ENCODE results near the gene TAF6L. TPM values are rescaled to one million over a fixed set of nuclear protein-coding genes. Genes with fewer than 3 reads are reported as not detected.
"Not testable (repeated sequence)": the region's sequence is repeated elsewhere in the genome, so short reads cannot be mapped to it uniquely, and the experiment has no call there.

The TAF6L gene
- total RNA-seq, 1 donor, result 7.3 TPM

DNA sequence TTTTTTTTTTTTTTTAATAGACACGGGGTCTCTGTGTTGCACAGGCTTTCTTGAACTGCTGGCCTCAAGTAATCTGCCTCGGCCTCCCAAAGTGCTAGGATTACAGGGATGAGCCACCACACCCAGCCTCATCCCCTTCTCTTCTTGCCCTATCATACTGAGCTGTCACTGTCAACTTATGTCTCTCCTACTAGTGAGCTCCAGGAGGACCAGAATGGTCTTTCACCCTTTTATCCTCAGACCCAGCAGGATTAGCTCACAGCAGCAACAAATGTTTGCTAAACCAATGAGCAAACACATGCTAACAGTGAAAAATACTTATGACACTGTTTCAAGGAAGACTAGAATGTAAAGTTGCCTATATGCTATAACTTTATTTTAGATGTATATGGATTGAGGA is 40.5 kb downstream of the TAF6L start:
- Histone ChIP-seq H3K9me3 (ENCODE audit: low read depth, low read length) (no peaks in the 10 kb centered on the region), H3K4me3 (ENCODE audit: low read length) (no peak overlapping the region), H3K4me1 (ENCODE audit: insufficient read depth, low read length) (peaks cover 39% of the 10 kb centered on the region), H3K27me3 (ENCODE audit: insufficient read depth, low read length) (no peaks in the 10 kb centered on the region)

DNA sequence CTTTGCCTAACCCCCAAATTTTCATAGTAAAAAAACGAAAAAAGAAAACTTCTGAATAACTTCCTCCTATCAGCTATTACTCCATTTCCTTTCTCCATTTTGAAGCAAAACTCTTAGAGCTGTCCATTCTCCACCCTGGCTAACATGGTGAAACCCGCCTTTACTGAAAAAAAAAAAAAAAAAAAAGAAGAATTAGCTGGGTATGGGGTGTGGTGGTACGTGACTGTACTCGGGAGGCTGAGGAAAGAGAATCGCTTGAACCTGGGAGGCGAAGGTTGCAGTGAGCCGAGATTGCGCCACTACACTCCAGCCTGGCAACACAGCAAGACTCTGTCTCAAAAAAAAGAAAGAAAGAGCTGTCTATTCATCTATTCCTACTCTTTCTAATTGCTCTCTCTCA is 45.4 kb downstream of the TAF6L start:
- Histone ChIP-seq H3K4me3 (ENCODE audit: low read length) (no peak overlapping the region), H3K4me1 (ENCODE audit: insufficient read depth, low read length) (peaks cover 39% of the 10 kb centered on the region), H3K27me3 (ENCODE audit: insufficient read depth, low read length) (no peaks in the 10 kb centered on the region), H3K9me3 (ENCODE audit: low read depth, low read length) (no peaks in the 10 kb centered on the region)

DNA sequence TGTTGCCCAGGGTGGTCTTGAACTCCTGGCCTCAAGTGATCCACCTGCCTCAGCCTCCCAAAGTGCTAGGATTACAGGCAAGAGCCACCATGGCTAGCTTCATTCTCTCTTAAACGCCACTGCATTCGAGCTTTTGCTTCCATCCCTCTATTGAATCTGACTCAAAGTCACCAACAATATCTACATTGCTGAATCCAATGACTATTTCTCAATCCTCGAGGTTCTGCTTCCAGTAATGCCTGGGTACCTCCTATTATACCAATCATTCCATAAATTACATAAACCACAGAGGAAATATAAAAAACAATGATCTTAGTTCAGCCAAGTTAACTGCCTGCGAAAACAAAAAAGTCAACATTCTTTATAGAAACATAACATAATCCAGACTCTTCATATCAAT is 45.9 kb downstream of the TAF6L start:
- H3K4me3 ChIP-seq (ENCODE audit: low read length), result no peak overlapping the region
- no peaks in the 10 kb centered on the region for H3K9me3 ChIP-seq (ENCODE audit: low read depth, low read length)
- peaks cover 39% of the 10 kb centered on the region for H3K4me1 ChIP-seq (ENCODE audit: insufficient read depth, low read length)
- no peaks in the 10 kb centered on the region for H3K27me3 ChIP-seq (ENCODE audit: insufficient read depth, low read length)

DNA sequence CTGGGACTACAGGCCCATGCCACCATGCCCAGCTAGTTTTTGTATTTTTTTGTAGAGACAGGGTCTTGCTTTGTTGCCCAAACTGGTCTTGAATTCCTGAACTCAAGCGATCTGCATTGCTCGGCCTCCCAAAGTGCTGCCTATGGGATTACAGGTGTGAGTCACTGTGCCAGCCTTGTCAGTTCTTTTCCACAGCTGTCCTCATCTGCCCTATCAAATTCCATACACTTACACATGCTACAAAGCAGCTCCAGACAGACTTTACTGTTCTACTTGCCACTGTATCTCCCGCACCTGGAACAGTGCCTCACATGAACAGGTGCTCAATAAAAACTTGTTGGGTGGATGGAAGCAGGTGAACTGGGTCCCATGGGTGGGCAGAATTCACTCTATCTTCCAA is 52.5 kb downstream of the TAF6L start:
- Histone ChIP-seq H3K4me1 (ENCODE audit: insufficient read depth, low read length) (no peaks in the 10 kb centered on the region), H3K9me3 (ENCODE audit: low read depth, low read length) (no peaks in the 10 kb centered on the region), H3K4me3 (ENCODE audit: low read length) (no peak overlapping the region), H3K27me3 (ENCODE audit: insufficient read depth, low read length) (no peaks in the 10 kb centered on the region)

DNA sequence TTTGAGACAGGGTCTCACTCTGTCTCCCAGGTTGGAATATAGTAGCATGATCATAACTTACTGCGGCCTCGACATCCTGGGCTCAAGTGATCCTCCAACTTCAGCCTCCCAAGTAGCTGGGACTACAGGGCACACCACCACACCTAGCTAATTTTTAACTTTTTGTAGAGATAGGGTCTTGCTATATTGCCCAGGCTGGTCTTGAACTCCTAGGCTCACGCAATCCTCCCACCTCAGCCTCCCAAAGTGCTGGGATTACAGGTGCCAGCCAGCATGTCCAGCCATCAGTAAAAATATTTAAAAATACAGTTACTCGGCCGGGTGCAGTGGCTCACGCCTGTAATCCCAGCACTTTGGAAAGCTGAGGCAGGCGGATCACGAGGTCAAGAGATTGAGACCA is 56.9 kb downstream of the TAF6L start:
- not testable (repeated sequence) for H3K27me3 ChIP-seq (ENCODE audit: insufficient read depth, low read length); H3K4me3 ChIP-seq (ENCODE audit: low read length)
- peaks cover 30% of the 10 kb centered on the region for H3K4me1 ChIP-seq (ENCODE audit: insufficient read depth, low read length)

DNA sequence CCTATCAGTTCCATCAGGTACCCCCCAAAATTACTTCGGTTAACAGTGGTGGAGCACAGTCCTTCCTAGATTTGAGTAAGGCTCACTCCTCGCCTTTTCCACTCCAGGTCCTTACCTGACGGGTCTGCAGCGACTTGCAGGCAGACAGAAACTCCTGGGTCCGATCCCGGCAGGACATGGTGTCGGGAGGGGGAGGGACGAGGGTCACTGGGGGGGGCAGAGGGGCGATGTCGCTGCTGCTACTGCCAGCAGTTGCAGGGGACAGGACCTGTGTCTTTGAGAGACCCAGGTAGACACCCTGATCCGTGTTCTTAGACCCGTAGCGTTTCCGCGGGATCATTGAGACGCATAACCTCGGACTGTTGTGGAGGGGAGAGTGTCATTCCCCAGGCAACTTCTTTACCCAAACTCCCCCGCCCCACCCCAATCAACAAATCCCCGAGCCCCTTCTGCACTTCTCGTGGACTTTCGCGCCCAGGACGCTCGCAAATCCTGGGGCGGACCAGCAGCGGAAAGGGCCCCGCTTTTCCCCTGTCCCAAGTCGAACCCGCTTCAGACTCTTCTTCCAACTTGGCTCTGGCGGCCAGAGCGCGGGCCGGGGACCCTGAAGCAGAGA is 59.8 kb downstream of the TAF6L start:
- Histone ChIP-seq H3K4me1 (ENCODE audit: insufficient read depth, low read length) (peaks cover 38% of the 10 kb centered on the region), H3K9me3 (ENCODE audit: low read depth, low read length) (no peaks in the 10 kb centered on the region), H3K27me3 (ENCODE audit: insufficient read depth, low read length) (no peaks in the 10 kb centered on the region), H3K4me3 (ENCODE audit: low read length) (peak overlapping the region; percentile 94)

More for the DNA sequence above, 56.9 kb downstream of the TAF6L start:
- H3K9me3 ChIP-seq (ENCODE audit: low read depth, low read length), result not testable (repeated sequence)

DNA sequence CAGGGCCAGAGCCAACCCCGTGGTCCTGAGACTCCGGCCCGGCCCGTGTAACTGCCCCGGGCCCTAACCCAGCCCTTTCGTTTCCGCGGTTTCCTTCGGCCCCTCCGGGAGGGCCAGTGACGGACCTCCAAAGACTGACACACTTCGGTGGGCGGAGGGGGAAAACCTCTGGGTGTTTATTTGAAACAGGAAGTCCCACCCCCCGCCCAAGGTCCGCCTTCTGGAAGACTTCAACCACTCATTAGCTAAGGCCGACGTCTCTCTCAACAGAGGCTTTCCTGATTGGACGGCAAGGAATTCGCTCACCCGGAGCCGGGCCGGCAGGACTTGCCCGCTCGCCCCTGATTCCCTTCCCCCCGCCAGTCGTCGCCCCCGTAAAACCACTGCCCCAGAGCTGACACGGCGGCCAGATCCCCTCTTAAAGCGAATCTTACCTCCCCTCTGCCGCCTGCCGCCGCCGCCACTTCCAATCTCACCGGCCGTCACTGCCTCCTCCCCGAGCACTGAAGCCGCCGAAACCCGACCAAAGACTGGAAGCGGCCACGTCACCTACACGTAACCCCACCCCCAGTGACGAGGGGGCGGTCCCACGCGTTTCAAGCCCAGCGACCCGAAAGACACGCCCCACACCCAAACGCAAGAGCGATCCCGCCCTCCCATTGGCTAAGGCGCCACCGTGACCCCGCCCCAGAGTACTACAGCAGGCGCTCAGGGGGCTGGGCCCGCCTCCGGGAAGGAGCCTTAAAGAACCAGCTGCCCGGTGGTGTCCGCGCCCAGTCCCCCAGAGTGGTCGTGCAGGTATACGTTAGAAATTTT is 60.5 kb downstream of the TAF6L start, which contains the start of gene STX5:
STX5 (minus strand) TSS at position 532 of the 816 bp plus-strand sequence. CDS start 808 bp downstream, outside the sequence.
- H3K9me3 ChIP-seq (ENCODE audit: low read depth, low read length), result no peaks in the 10 kb centered on the region
- peak within 1 kb of the TSS; percentile 94 for H3K4me3 ChIP-seq (ENCODE audit: low read length)
- H3K4me1 ChIP-seq (ENCODE audit: insufficient read depth, low read length), result peaks cover 38% of the 10 kb centered on the region
- H3K27me3 ChIP-seq (ENCODE audit: insufficient read depth, low read length), result no peaks in the 10 kb centered on the region

DNA sequence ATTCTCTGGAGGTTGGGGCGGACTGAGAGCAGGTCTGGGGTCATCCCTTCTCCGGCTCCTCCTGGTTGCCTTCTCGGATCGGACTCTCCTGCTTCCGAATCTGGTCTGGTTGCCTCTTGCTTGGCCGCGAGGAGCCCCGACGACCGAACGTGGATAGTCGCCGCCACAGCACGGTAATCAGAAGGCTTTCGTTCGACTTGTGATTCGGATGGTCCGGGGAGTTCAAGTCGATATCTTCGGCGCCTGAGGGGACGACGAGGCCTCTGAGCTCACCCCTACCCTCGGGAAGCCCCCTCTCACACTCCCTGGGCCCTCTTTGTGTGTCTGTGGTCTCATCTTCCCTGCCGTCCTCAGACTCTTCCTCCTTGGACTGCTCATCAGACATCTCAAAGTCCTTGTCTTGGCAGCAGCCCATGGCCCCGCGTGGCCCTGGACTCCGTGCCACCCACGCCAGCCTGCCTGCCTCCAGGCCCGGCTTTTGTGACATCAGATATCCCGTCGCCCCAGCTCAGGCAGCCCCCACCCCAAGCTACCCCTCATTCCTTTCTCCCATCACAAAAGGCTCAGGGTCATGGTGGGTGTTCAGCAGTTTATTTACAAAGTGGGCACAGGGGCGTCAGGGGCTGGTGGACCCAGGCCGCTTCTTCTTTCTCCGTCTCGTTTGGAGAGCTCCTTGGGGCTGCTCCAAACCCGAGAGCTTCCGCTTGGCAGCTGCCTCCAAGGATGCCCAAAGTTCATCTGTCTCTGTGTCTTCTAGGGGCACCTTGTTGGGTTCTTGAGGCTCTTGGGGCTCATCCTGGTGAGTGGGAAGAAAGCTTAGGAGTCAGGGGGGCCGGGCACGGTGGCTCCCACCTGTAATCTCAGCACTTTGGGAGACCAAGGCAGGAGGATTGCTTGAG is 61.4 kb downstream of the TAF6L start, which contains the start of gene TEX54:
TEX54 (minus strand) TSS at position 506 of the 899 bp plus-strand sequence.
- no peaks in the 10 kb centered on the region for H3K9me3 ChIP-seq (ENCODE audit: low read depth, low read length)
- peak within 1 kb of the TSS; percentile 94 for H3K4me3 ChIP-seq (ENCODE audit: low read length)
- no peaks in the 10 kb centered on the region for H3K27me3 ChIP-seq (ENCODE audit: insufficient read depth, low read length)
- peaks cover 38% of the 10 kb centered on the region for H3K4me1 ChIP-seq (ENCODE audit: insufficient read depth, low read length)

DNA sequence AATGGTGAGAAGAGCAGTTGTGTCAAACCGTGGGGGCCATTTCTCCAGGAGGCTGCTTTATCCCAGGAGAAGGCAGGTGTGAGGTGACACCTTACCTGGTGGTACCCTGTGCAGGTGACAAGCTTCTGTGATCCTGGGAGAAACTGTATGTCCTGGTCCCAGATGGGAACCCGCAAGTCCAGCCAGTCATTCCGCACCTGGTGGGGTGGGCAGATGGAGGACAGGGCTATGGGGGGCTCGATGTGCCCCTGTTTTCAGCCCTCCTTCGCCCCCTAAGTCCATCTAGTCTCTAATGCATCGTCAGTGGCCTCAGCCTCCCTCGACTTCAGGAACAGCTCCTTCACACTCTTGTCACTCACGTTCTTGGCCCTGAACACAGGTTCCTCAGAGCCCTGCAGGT is 64.1 kb downstream of the TAF6L start:
- Histone ChIP-seq H3K9me3 (ENCODE audit: low read depth, low read length) (no peaks in the 10 kb centered on the region), H3K4me3 (ENCODE audit: low read length) (no peak overlapping the region), H3K4me1 (ENCODE audit: insufficient read depth, low read length) (peaks cover 39% of the 10 kb centered on the region), H3K27me3 (ENCODE audit: insufficient read depth, low read length) (no peaks in the 10 kb centered on the region)

Other genes with a start within 250 kb of the TAF6L start
- 281 TPM for gene AHNAK, start 224.6 kb upstream of the TAF6L start, total RNA-seq
- 2,066 TPM for gene EEF1G, start 197.5 kb upstream of the TAF6L start, total RNA-seq
- 3.3 TPM for gene TUT1, start 179.9 kb upstream of the TAF6L start, total RNA-seq
- 102 TPM for gene MTA2, start 169.5 kb upstream of the TAF6L start, total RNA-seq
- 32.2 TPM for gene EML3, start 158.6 kb upstream of the TAF6L start, total RNA-seq
- gene ROM1, start 158.1 kb upstream of the TAF6L start, total RNA-seq, result 1.3 TPM
- 15.7 TPM for gene B3GAT3, start 149.4 kb upstream of the TAF6L start, total RNA-seq
- 50.1 TPM for gene GANAB, start 124.8 kb upstream of the TAF6L start, total RNA-seq
- 12.4 TPM for gene INTS5, start 118.1 kb upstream of the TAF6L start, total RNA-seq
- gene C11orf98, start 106.2 kb upstream of the TAF6L start, total RNA-seq, result 4.9 TPM
- gene CSKMT, start 106.1 kb upstream of the TAF6L start, total RNA-seq, result 58.0 TPM
- 1.3 TPM for gene UQCC3, start 99.7 kb upstream of the TAF6L start, total RNA-seq
- 5.9 TPM for gene LBHD1, start 99.1 kb upstream of the TAF6L start, total RNA-seq
- gene UBXN1, start 92.3 kb upstream of the TAF6L start, total RNA-seq, result 136 TPM
- gene LRRN4CL, start 81.9 kb upstream of the TAF6L start, total RNA-seq, result not detected
- gene BSCL2, start 64.0 kb upstream of the TAF6L start, total RNA-seq, result 14.9 TPM
- gene GNG3, start 63.7 kb upstream of the TAF6L start, total RNA-seq, result not detected
- 13.3 TPM for gene HNRNPUL2, start 43.9 kb upstream of the TAF6L start, total RNA-seq
- 7.5 TPM for gene TTC9C, start 42.9 kb upstream of the TAF6L start, total RNA-seq
- gene ZBTB3, start 17.2 kb upstream of the TAF6L start, total RNA-seq, result 5.7 TPM
- gene POLR2G, start 9.8 kb upstream of the TAF6L start, total RNA-seq, result 32.0 TPM
- gene TMEM179B, start 16.0 kb downstream of the TAF6L start, total RNA-seq, result 25.8 TPM
- gene TMEM223, start 20.6 kb downstream of the TAF6L start, total RNA-seq, result 8.5 TPM
- 169 TPM for gene NXF1, start 34.0 kb downstream of the TAF6L start, total RNA-seq
- gene STX5, start 60.7 kb downstream of the TAF6L start, total RNA-seq, result 48.2 TPM
- 2.4 TPM for gene TEX54, start 61.4 kb downstream of the TAF6L start, total RNA-seq
- 143 TPM for gene WDR74, start 68.2 kb downstream of the TAF6L start, total RNA-seq
- gene SLC3A2, start 109.5 kb downstream of the TAF6L start, total RNA-seq, result 125 TPM
- not detected for gene CHRM1, start 150.0 kb downstream of the TAF6L start, total RNA-seq
- not detected for gene SLC22A6, start 213.6 kb downstream of the TAF6L start, total RNA-seq
- gene SLC22A8, start 244.4 kb downstream of the TAF6L start, total RNA-seq, result not detected